ENCODE results near the gene PRPS1.

GRCh38 chrX:107630031-107630689 lies 1.9 kb downstream of the PRPS1 start:
- TF ChIP-seq, protein P1, sequence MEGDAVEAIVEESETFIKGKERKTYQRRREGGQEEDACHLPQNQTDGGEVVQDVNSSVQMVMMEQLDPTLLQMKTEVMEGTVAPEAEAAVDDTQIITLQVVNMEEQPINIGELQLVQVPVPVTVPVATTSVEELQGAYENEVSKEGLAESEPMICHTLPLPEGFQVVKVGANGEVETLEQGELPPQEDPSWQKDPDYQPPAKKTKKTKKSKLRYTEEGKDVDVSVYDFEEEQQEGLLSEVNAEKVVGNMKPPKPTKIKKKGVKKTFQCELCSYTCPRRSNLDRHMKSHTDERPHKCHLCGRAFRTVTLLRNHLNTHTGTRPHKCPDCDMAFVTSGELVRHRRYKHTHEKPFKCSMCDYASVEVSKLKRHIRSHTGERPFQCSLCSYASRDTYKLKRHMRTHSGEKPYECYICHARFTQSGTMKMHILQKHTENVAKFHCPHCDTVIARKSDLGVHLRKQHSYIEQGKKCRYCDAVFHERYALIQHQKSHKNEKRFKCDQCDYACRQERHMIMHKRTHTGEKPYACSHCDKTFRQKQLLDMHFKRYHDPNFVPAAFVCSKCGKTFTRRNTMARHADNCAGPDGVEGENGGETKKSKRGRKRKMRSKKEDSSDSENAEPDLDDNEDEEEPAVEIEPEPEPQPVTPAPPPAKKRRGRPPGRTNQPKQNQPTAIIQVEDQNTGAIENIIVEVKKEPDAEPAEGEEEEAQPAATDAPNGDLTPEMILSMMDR (IDR thresholded peaks at IDR 0.05): no peak
- no peak for TF ChIP-seq POLR2A (IDR thresholded peaks at IDR 0.05)
- no peak for TF ChIP-seq POLR2AphosphoS5 (IDR thresholded peaks at IDR 0.05; ENCODE audit: insufficient read depth in 1 of 2, low read depth in 1 of 2)

Data from vagina (tissue), 2 donors.